A172 (cell line): ENCODE data around the gene SEMA6A. TPM values are rescaled to one million over a fixed set of nuclear protein-coding genes. Genes with fewer than 3 reads are reported as not detected.

Experiments
- DNase-seq: peaks from one replicate; pipeline ENCODE4 v3.0.0-alpha.2; 2015; ENCODE audit warnings: low spot score
- total RNA-seq: library from RNA; depleted of rRNA; stranded (reverse); fragments of >200 nt; shearing (Covaris generic); gene quantifications from 2 replicates; pipeline ENCODE4 v1.2.3, GENCODE V29; 2014

Gene SEMA6A
- total RNA-seq, 1 experiment from 2014 or later = 1.5 TPM

DNA sequence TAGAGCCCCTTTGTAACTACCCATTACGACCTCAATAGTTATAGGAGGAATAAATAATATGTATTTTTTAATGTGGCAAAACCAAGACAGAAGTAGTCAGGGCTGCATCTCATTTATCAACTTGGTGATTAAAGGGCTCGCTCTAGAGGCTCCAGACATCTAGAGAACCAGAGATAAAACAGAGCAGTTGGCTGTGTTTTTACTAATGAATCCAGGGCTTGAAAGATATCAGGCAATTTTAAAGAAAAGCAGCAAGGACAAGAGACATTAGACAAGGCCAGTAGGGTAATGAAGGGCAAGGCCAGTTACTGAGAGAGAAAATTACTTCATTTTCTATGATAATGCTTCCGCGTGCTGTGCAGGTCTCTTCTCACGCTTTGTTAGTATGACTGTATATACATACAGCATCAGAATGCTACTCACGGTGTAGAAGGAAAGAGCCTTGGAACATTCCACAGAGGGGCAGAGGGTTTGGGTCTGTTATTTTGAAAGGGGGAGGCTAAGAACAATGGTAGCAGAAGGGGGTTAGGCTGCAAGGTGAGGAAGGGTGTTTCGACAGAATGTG, 110.4 kb downstream of the SEMA6A start:
- no peak for DNase-seq

DNA sequence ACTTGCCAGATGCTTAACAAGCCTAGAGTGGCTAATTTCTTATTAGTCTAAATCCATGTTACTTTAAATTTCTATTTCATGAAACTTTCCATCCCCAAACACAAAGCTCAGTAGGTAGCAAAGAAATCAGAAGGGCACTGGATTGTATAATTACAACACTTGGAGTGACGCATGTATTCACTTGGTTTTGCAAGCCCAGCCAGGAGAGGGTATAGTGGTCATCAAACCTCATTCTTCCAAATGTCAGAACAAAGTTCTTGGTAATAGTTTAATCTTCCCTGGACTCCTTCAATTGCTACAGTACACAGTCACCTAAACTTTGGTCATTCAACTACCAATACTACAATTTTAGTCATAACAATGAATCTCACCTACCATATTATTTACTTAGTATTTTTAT, 112.1 kb downstream of the SEMA6A start:
- no peak for DNase-seq

DNA sequence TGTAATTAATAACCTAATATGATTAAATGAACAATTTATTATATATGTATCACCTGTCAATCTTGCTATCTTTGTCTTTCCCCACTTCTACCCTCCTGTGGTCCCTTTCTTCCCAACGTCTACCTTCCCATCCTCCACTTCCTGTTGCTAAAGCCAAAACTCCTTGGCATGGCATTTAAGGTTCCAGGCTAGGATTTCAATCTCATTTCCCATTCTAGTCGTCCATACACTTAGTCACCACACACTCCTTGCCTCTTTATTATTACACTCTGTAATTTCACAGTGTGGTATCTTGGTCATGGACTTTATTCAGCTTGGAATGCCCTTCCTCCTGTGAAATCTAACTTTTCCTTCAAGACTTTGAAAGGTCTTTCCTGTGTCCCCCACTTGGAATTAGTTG, 115.3 kb downstream of the SEMA6A start:
- DNase-seq = no peak

DNA sequence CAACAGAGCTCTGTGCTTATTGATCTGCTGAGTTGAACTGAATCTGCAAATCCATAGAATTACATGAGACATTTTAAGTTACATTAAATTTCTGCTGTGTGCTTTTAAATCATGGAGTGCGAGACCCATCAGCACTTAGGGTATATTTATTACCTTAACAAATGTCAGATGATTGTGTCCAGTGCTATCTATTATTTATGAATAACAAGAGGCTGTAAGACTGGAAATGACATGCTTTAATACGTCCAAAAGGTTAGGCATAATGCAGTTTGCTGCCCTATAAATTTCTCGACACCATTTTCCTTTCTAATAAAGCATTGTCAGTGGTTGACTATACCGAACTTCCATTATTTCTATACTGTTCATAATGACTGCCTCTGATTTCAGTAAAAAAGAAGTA, 117.6 kb downstream of the SEMA6A start:
- DNase-seq = no peak

DNA sequence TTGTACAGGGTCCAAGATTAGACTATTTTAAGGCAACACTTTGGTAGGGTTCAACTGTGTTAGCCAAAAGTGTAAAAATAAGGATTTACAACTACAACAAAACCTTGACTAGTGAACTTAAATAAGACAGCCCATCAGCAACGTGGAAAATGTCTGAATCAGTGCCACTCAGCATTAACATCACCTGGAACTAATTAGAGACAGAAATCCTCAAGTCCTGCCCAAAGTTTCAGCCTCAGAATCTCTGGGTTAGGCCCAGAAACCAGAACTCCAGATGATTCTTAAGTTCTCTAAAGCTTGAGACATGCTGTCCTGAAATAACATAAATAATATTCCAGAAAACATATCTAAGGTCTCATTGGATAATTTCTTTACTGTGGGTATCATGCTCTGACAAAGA, 118.6 kb downstream of the SEMA6A start:
- DNase-seq = no peak

DNA sequence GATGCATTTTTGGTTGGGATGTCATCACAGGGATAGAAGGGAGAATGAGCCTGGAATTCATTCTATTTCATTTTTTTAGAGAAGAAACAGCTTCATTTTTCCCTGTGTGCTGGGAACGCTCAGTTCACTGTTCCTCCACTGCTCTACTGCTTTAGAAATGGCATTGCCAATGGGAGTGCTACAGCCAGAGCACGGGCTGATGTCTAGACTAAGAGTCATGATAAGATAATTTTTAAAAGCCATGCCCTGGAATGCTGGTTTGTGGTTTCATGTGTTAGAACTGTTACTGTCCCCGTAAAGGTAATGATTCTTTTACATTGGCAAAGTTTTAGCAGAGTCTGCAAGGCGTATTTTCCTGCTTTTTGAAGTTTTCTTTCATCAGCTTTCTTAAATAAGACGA, 119.6 kb downstream of the SEMA6A start:
- peak; percentile 76 for DNase-seq

DNA sequence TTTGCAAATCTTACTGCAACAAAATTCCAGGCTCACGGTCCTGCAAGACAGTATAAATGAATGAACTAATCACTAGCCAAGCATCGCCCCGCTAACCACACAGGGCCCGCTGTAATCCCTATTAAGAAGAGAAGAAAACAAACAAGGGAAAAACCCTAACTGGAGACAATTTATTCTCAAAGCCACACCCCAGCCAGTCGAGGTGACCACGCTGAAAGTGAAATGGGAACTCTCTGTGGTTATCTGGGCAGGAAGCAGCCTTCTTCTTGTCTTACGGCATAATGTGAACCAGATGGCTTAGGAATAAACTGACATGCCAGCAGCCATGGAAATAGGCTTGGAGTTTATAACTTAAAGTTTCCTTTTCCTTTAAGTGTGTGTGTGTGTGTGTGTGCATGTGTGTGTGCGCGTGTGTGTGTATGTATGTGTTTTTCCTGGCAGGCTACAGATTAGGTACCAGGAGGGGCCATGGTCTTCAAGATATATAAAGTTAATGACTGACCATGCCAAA, 120.2 kb downstream of the SEMA6A start:
- peak; percentile 90 for DNase-seq

DNA sequence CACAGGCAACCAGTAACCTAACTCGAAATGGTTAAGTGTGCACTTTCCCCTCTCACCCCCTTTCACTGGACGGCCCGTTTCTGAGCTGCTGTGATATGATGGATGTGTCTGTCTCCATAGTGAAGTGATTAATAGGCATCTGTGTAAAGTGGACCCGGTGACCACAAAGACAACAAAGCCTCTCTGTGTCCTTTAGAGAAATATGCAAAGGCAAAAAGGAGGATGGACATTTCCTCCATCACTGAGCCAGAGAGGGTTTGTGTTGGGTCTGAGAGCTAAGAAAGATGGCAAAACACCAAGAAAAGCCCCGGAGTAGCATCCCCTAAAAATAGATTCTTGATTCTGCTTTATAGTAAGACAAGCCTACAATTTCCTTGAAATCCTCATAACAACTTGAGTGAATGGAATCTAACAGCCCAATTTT, 120.6 kb downstream of the SEMA6A start:
- peak; percentile 32 for DNase-seq

DNA sequence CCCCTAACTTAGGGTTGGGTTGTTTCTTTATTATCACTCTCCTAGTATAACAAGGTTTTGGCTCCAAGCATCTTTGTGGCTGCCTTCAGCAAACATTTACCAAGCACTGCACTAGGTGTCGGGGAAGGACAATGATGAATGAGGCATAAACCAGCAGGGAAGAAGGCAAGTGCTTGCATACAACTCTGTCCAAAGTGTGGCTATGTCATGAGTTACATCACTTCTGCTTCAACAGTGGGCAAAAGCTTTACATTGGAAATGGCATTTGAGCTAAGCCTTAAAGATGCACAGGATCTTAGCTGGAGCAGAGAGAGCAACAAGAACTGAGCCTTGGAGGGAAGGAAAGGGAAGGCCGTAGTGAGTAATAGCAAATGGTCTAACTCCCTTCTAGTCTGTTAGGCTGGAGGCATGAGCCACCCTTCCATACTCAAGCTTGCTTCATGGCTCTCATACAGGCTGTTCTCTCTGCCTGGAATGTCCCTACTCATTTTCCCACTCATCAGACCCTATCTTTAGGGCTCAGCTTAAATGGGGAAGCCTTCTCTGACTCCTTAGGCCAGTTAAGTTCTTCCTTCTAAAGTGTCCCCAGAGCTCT, 121.8 kb downstream of the SEMA6A start:
- DNase-seq = no peak

DNA sequence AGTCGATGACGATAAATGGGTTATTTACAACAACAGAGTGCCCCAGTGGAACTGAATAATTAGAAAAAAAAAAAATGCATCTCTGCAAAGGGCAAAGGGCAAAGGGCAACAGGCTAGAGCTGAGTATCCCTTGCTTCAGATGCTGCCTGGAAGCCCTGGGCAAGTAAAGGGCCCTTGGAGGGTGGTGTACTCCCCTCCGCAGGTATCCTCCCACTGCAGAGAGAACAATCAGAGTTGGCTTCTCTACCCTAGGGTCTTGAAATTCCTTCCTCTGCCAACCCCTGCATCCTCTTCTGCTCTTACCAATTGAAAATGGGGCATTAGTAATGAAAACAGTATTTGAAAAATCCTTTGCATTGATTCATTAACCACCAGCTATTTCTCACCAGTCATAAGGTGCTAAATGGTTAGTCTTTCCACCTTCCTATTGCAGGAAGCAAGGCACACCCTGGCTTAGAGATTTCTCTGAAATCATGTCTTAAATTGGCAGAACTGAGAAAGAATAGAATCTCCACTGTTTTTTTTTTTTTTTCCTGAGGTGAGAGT, 122.6 kb downstream of the SEMA6A start:
- no peak for DNase-seq

DNA sequence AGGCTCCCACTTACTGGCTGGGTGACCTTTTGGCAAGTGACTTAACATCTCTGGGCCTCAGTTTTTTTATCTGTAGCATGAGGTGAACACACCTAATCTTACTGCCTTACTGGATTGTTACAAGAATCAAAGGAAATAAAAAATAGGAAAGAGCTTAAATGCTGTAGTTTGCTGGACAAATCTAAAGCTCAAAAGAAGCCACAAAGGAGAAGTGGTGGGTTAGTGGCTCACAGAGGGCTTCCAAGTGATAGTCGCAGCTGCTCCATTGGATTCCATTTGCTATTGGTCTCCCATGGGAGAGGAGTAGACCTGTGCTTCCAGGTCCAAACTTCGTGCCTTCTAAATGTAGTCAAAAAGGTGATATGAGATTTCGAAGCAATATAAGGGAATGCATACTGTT, 123.6 kb downstream of the SEMA6A start:
- DNase-seq = no peak

DNA sequence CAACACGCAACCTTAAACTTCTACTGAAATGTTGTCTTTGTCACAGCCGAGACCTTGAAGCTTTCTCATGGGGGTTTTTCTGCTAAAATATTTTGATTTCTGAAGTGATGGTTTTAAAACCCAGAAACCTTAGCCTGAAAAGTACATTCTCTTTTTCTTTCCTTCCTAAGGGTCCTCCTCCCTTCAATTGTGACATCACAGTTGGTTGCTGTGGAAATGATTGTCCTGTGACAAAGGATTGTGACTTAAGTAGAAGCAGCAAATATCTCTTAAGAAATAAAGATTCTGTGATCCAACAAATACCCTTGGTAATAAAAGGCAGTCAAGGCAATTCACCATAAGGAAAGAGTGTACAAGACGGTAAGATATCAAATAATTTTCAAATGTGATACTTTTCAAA, 125.2 kb downstream of the SEMA6A start:
- no peak for DNase-seq

DNA sequence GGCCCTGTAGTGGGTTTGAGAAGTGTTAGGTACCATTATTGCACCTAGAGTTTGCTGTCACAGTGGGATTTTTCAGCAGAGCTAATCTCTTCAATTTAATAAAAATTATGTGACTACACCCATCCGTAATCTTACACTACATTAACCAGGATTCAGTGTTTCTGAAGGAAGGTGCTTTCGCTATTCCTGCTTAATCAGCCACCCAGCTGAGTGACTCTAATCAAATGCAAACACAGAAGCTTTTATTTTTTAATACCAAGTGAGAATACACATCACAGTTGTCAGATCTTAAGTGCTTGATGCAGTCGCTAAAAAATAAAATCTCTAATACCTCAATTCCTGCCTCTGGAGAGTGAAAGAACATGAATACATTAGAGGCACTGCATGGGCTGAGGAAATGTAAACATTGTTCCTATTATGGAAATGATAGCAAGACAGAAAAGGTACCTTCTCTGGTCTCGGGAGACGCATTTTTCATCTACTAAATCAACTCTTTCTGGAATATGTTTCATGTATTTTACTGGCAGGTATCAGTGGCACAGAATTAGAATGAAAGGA, 125.7 kb downstream of the SEMA6A start:
- DNase-seq = no peak

DNA sequence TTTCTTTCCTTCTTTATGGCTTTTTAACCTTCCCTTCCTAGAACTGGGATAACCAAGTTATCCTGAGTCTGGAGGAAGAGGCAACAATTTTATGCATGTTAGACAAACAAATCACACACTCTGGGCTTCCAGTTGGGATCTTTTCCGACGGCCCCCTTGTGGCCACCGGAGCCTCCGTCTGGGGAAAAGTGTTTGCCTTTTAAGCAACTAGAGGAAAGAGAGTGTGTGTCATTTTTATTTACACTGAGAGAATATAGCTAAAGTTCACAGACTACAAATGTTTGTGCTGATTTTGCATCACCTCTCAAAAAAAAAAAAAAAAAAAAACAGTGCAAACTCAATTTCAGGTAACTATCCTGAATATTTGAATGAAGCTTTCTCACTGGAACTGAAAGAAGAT, 126.2 kb downstream of the SEMA6A start:
- DNase-seq = no peak

DNA sequence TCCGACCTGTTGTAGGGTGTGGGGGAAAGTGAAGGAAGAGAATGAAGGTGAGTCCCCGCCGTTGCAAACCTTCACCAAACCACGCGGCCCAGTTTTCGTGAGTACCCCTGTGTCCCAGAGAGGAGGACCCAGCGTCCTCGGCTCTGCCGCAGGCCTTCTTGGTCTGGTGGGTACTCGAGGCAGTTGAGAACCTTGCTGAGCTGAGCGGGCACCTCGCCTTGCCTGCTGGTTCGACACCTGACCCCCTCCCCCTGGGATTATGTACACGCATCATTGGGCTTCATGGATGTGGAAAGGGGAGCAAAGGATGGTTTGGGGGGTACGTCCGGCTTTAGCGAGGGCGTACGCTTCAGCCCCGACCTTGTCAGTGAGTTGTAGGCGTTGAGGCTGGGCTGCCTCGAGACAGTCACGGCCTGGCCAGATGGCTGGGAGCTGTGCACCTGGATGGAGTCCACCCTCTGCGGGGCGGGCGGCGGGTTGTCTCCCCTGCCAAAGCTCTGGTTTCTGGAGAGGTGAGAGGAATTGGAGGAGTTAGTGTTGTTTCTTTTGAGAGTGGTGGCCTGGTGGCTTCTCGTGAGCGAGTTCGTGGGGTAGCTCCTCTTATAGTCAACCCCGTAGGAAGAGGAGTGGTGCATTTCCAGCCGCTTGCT, 128.1 kb downstream of the SEMA6A start:
- DNase-seq = no peak

DNA sequence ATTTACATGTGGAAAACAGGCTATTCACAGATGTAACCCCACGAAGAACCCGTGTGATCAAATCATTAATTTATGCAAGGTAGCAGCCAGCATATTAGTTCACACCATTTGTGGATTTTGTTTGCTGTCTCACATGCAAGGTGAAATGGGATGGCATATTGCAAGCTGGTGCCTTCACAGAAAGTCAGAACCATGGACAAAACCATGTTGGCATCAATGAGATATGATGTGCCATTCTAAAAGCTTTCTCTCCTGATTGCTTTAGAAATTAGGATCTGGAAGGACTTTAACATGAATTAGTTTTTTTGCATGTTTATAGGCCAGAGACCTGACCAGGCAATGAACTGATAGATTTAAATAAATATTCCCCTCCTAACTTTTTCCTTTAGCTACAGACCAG, 129.3 kb downstream of the SEMA6A start:
- no peak for DNase-seq

DNA sequence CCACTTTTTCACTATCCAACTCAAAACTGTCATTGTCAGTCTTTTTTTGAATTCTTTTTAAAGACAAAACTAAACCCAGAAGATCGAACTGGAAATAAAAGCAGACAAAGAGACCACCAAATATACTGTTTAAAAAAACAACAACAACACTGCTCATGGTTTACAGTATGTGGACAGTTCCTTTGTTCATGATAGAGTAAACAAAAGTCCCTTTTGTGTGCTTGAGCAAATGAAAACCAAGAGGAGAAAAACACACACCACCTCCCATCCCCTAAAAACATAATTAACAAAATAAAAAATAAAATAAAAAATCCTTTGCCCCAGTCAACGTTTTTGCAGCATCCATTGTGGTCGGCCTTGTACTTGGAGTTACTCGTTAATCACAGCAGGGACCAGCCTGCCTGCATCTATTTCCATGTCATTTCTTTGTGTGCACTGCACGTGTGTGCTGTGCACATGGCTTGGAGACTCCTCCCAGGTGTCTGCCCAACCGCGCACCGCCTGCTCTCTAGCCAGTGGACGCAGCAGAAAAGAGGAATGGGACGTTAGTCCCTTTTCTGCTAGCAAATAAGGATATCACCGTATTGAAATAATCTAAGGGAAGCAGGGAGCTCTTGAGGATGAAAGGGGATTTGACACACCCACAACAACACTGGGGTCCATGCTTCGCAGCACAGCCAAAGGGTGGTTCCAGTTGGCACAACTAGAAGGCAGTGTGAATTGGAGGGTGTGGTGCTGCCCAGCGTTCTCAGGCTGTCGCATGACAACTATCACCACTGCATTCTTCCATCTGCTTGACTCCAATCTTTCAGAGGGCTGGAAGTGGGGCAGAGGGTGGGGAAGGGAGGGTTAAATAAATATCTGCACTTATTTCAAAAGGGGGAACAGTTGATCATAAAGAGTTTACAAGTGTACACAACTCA, 130.0 kb downstream of the SEMA6A start:
- DNase-seq = no peak

DNA sequence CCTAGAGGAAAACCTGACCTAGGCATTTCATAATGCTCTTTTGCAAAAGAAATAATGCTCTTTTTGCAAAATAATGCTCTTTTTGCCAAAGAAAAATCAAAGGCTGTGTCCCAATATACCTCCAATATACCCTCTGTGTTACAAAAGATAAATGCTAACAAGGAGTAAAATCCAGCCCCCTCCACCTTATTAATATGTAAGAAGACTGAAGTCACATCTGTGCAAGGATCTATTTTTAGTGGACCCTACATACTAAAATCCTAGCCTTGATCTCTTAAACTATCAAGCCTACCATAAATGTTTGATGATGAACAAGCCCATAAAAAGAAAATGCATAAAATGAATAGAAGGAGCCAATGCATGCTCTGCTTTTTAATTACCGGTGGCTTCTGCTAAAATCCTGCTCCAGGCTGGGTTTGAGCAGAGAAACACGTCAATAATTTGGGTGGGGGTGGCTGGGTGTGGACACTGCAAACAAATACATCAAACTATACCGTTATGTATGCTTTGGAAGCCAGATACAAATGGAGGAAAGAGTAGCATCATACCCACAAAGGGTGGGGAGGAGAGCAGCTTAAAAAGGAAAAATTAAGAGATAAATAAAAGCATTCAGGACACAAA, 131.6 kb downstream of the SEMA6A start:
- no peak for DNase-seq

DNA sequence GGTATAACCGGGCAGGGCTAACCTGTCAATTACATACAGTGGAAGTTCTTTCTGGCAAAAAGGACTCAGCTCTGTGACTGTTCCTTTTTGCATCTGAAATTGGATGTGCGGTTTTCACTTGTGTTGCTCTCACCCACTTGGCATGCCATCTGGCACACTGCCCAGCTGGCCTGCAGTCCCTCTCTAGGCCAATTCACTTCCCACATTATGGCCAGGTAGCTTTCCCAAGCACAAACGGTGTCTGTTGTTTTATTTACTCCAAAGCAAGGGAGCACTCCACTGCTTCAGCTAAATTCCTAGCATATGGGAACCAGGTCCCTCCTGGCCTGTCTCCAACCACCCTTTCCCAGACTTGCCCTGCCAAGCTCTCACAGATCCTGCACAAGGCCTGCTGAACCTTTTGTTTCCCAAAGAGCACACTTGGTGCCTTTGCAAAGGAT, 132.5 kb downstream of the SEMA6A start:
- DNase-seq = peak; percentile 46

DNA sequence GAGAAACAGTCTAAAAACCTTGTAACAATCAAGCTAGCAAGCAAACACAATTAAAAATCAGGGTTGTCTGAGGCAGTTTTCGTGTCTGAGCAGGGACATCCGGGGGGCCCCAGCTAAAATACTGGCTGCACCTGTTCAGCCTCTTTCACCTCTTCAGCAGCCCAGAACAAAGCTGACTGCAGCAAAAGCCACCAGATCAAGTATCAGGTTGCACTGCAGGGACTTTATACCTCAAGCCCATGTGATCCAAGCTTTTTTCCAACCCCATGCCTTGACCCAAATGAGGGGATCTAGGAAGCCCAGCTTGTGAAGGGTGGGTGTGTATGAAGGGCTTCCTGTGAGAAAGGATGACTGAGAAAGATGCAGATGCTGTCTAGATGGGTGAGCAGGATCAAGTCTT, 133.4 kb downstream of the SEMA6A start:
- DNase-seq = no peak

DNA sequence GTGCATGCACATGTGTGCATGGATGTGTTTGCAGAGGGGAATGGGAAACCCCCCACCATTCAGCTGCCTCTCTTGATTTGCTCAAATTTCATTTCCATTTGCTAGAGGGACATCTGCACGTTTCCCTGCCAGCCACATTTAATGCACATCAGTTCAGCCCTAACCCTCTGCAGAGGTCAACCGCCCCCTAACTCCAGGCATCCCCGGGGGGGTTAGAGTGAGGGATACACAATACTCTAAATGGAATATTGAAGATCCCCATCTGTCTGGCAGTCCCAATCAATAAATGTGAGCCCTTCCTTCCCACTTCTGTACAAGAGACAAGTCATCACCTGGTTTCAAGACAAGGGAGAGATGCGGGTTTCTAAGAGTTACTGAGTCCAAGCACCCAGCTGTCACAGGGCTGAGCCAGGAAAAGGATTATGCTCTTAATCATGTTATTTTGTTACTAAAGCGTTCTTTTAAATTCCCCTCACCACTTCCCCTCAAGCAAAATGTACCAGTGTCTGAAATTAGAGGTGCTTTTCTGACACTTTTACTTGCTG, 134.1 kb downstream of the SEMA6A start:
- no peak for DNase-seq
